ENCODE data around the gene CHMP1A.

CHMP1A gene

GRCh38 chr16:89600427-89600826, 57.1 kb downstream of the CHMP1A start:
- Histone ChIP-seq H3K79me2 (ENCODE audit: control insufficient read depth, insufficient read depth, low read length, poor library complexity) (no peaks in the 10 kb centered on the region), H2AFZ (ENCODE audit: insufficient read depth, low read length, poor library complexity) (no peak overlapping the region), H3K14ac (ENCODE audit: low read length) (no peak overlapping the region), H2BK5ac (ENCODE audit: low read depth, low read length, poor library complexity) (no peak overlapping the region), H3K27ac (ENCODE audit: low read depth, low read length) (no peak overlapping the region), H3K9me3 (ENCODE audit: insufficient read depth, low read depth, low read length) (peaks cover 9% of the 10 kb centered on the region), H2BK120ac (ENCODE audit: insufficient read depth, low read length, poor library complexity) (no peak overlapping the region), H3K4ac (ENCODE audit: low read depth, low read length) (no peak overlapping the region), H2BK12ac (ENCODE audit: low read length) (no peak overlapping the region), H4K91ac (ENCODE audit: low read depth, low read length) (no peak overlapping the region), H3K9ac (ENCODE audit: low read length) (no peak overlapping the region), H2AK5ac (ENCODE audit: low read length) (no peak overlapping the region), H3K23ac (ENCODE audit: low read length) (no peak overlapping the region), H3K4me3 (ENCODE audit: low read depth, low read length) (peak overlapping the region; percentile 27), H3K4me2 (ENCODE audit: low read length) (no peak overlapping the region), H4K8ac (ENCODE audit: low read depth, low read length) (no peak overlapping the region), H3K36me3 (ENCODE audit: control insufficient read depth in 1 of 2, insufficient read depth in 2 of 2, low read length in 2 of 2) (no peaks in the 10 kb centered on the region), H3K18ac (ENCODE audit: low read length) (no peak overlapping the region), H3K27me3 (ENCODE audit: insufficient read depth, low read length) (no peaks in the 10 kb centered on the region), H3K4me1 (ENCODE audit: control insufficient read depth in 1 of 2, insufficient read depth in 2 of 2, low read length in 2 of 2) (peaks cover 5 to 11% of the 10 kb centered on the region in 2 experiments), H3K79me1 (ENCODE audit: low read length) (no peaks in the 10 kb centered on the region), H4K12ac (ENCODE audit: low read depth, low read length) (no peak overlapping the region)
- WGBS (ENCODE audit: extremely low coverage, insufficient coverage, insufficient read length) = no CpG with 5 or more reads among the region's 12 CpGs
- no peak for DNase-seq

- no peaks in the 10 kb centered on the region for H3K79me1 ChIP-seq (ENCODE audit: low read length)
- no peak overlapping the region for H2BK5ac ChIP-seq (ENCODE audit: low read depth, low read length, poor library complexity)
- H3K27ac ChIP-seq (ENCODE audit: low read depth, low read length) = no peak overlapping the region
- no peak overlapping the region for H2BK120ac ChIP-seq (ENCODE audit: insufficient read depth, low read length, poor library complexity)
- no peak overlapping the region for H3K18ac ChIP-seq (ENCODE audit: low read length)
- H3K4me2 ChIP-seq (ENCODE audit: low read length) = no peak overlapping the region
- H3K9ac ChIP-seq (ENCODE audit: low read length) = no peak overlapping the region
- no peaks in the 10 kb centered on the region for H3K36me3 ChIP-seq (ENCODE audit: control insufficient read depth in 1 of 2, insufficient read depth in 2 of 2, low read length in 2 of 2)
- H2AK5ac ChIP-seq (ENCODE audit: low read length) = no peak overlapping the region
- no peak overlapping the region for H4K8ac ChIP-seq (ENCODE audit: low read depth, low read length)
- no peak overlapping the region for H3K4me3 ChIP-seq (ENCODE audit: low read depth, low read length)
- peaks cover 5% of the 10 kb centered on the region for H3K9me3 ChIP-seq (ENCODE audit: insufficient read depth, low read depth, low read length)
- H3K23ac ChIP-seq (ENCODE audit: low read length) = no peak overlapping the region
- H3K27me3 ChIP-seq (ENCODE audit: insufficient read depth, low read length) = no peaks in the 10 kb centered on the region
- no peak overlapping the region for H4K91ac ChIP-seq (ENCODE audit: low read depth, low read length)
- no peak for DNase-seq
- no CpG with 5 or more reads among the region's 10 CpGs for WGBS (ENCODE audit: extremely low coverage, insufficient coverage, insufficient read length)
- no peak overlapping the region for H3K4ac ChIP-seq (ENCODE audit: low read depth, low read length)
- H2AFZ ChIP-seq (ENCODE audit: insufficient read depth, low read length, poor library complexity) = no peak overlapping the region
- no peak overlapping the region for H4K12ac ChIP-seq (ENCODE audit: low read depth, low read length)
- no peaks in the 10 kb centered on the region for H3K79me2 ChIP-seq (ENCODE audit: control insufficient read depth, insufficient read depth, low read length, poor library complexity)
- no peak overlapping the region for H3K14ac ChIP-seq (ENCODE audit: low read length)
- peaks cover 5 to 11% of the 10 kb centered on the region in 2 experiments for H3K4me1 ChIP-seq (ENCODE audit: control insufficient read depth in 1 of 2, insufficient read depth in 2 of 2, low read length in 2 of 2)
- H2BK12ac ChIP-seq (ENCODE audit: low read length) = no peak overlapping the region
These were observed 57.6 kb downstream of the CHMP1A start for GRCh38 chr16:89599902-89600301.

- Histone ChIP-seq H3K4ac (ENCODE audit: low read depth, low read length) (no peak overlapping the region), H2BK120ac (ENCODE audit: insufficient read depth, low read length, poor library complexity) (no peak overlapping the region), H4K91ac (ENCODE audit: low read depth, low read length) (no peak overlapping the region), H3K23ac (ENCODE audit: low read length) (no peak overlapping the region), H2AK5ac (ENCODE audit: low read length) (no peak overlapping the region), H3K27me3 (ENCODE audit: insufficient read depth, low read length) (no peaks in the 10 kb centered on the region), H3K79me2 (ENCODE audit: control insufficient read depth, insufficient read depth, low read length, poor library complexity) (no peaks in the 10 kb centered on the region), H2AFZ (ENCODE audit: insufficient read depth, low read length, poor library complexity) (no peak overlapping the region), H3K14ac (ENCODE audit: low read length) (no peak overlapping the region), H3K36me3 (ENCODE audit: control insufficient read depth in 1 of 2, insufficient read depth in 2 of 2, low read length in 2 of 2) (no peaks in the 10 kb centered on the region), H4K12ac (ENCODE audit: low read depth, low read length) (no peak overlapping the region), H3K79me1 (ENCODE audit: low read length) (no peaks in the 10 kb centered on the region), H2BK12ac (ENCODE audit: low read length) (no peak overlapping the region), H3K9me3 (ENCODE audit: insufficient read depth, low read depth, low read length) (peaks cover 4% of the 10 kb centered on the region), H4K8ac (ENCODE audit: low read depth, low read length) (no peak overlapping the region), H3K4me3 (ENCODE audit: low read depth, low read length) (no peak overlapping the region), H3K18ac (ENCODE audit: low read length) (no peak overlapping the region), H2BK5ac (ENCODE audit: low read depth, low read length, poor library complexity) (no peak overlapping the region), H3K4me2 (ENCODE audit: low read length) (no peak overlapping the region), H3K4me1 (ENCODE audit: control insufficient read depth in 1 of 2, insufficient read depth in 2 of 2, low read length in 2 of 2) (peaks cover 5 to 11% of the 10 kb centered on the region in 2 experiments), H3K27ac (ENCODE audit: low read depth, low read length) (no peak overlapping the region), H3K9ac (ENCODE audit: low read length) (no peak overlapping the region)
- WGBS (ENCODE audit: extremely low coverage, insufficient coverage, insufficient read length) = no CpG with 5 or more reads among the region's 8 CpGs
- DNase-seq = no peak
These were observed 58.1 kb downstream of the CHMP1A start for GRCh38 chr16:89599451-89599858.

GRCh38 chr16:89598199-89598598, 59.3 kb downstream of the CHMP1A start:
- no peaks in the 10 kb centered on the region for H3K36me3 ChIP-seq (ENCODE audit: control insufficient read depth in 1 of 2, insufficient read depth in 2 of 2, low read length in 2 of 2)
- no peak overlapping the region for H3K27ac ChIP-seq (ENCODE audit: low read depth, low read length)

More at GRCh38 chr16:89598199-89598598, 59.3 kb downstream of the CHMP1A start:
- H3K18ac ChIP-seq (ENCODE audit: low read length) = no peak overlapping the region
- H4K91ac ChIP-seq (ENCODE audit: low read depth, low read length) = no peak overlapping the region
- DNase-seq = no peak
- H3K4me3 ChIP-seq (ENCODE audit: low read depth, low read length) = no peak overlapping the region
- H3K4me1 ChIP-seq (ENCODE audit: control insufficient read depth in 1 of 2, insufficient read depth in 2 of 2, low read length in 2 of 2) = peaks cover 5 to 11% of the 10 kb centered on the region in 2 experiments
- WGBS (ENCODE audit: extremely low coverage, insufficient coverage, insufficient read length) = no CpG with 5 or more reads among the region's 14 CpGs
- no peak overlapping the region for H3K4ac ChIP-seq (ENCODE audit: low read depth, low read length)
- H3K9me3 ChIP-seq (ENCODE audit: insufficient read depth, low read depth, low read length) = peaks cover 4% of the 10 kb centered on the region
- H2BK12ac ChIP-seq (ENCODE audit: low read length) = no peak overlapping the region
- no peak overlapping the region for H2AFZ ChIP-seq (ENCODE audit: insufficient read depth, low read length, poor library complexity)
- H4K8ac ChIP-seq (ENCODE audit: low read depth, low read length) = no peak overlapping the region
- H3K23ac ChIP-seq (ENCODE audit: low read length) = no peak overlapping the region
- no peak overlapping the region for H3K9ac ChIP-seq (ENCODE audit: low read length)
- no peak overlapping the region for H3K4me2 ChIP-seq (ENCODE audit: low read length)
- no peak overlapping the region for H4K12ac ChIP-seq (ENCODE audit: low read depth, low read length)
- H3K79me1 ChIP-seq (ENCODE audit: low read length) = no peaks in the 10 kb centered on the region
- no peak overlapping the region for H3K14ac ChIP-seq (ENCODE audit: low read length)
- H2BK120ac ChIP-seq (ENCODE audit: insufficient read depth, low read length, poor library complexity) = no peak overlapping the region
- no peaks in the 10 kb centered on the region for H3K79me2 ChIP-seq (ENCODE audit: control insufficient read depth, insufficient read depth, low read length, poor library complexity)
- H3K27me3 ChIP-seq (ENCODE audit: insufficient read depth, low read length) = no peaks in the 10 kb centered on the region
- H2AK5ac ChIP-seq (ENCODE audit: low read length) = no peak overlapping the region
- H2BK5ac ChIP-seq (ENCODE audit: low read depth, low read length, poor library complexity) = no peak overlapping the region

Data from trophoblast cell (in vitro differentiated cells and primary cell).